T-helper 2 cell treated with Interferon-gamma antibody and Interleukin-4, amounts not matched to agents 5 μg/mL and 100 μg/mL, for 36 hours (primary cell): ENCODE measurements around the gene CLEC10A.
"Not testable (repeated sequence)": the region's sequence is repeated elsewhere in the genome, so short reads cannot be mapped to it uniquely, and the experiment has no call there.

Experiments used
- DNase-seq: peaks from one replicate; pipeline ENCODE4 v3.0.0; 2021; ENCODE audit warnings: low spot score
- H3K27ac Mint-ChIP-seq: one replicate; pipeline ENCODE4 v1.8.0; 2021; ENCODE audit warnings: mild to moderate bottlenecking, mixed read lengths
- H3K27me3 Mint-ChIP-seq: one replicate; pipeline ENCODE4 v1.8.0; 2021; ENCODE audit warnings: low read depth, mixed read lengths
- H3K36me3 Mint-ChIP-seq: one replicate; pipeline ENCODE4 v1.8.0; 2021; ENCODE audit warnings: low read depth, mixed read lengths
- H3K4me1 Mint-ChIP-seq: one replicate; pipeline ENCODE4 v1.8.0; 2021; ENCODE audit warnings: low read depth, mixed read lengths
- H3K4me3 Mint-ChIP-seq: one replicate; pipeline ENCODE4 v1.8.0; 2022; ENCODE audit warnings: mild to moderate bottlenecking, moderate library complexity, mixed read lengths
- H3K9me3 Mint-ChIP-seq: one replicate; pipeline ENCODE4 v1.8.0; 2021; ENCODE audit warnings: mixed read lengths

Gene CLEC10A

GRCh38 chr17:7072406-7072805 is 7.6 kb downstream of the CLEC10A start:
- peaks cover 10% of the 10 kb centered on the region for H3K9me3 Mint-ChIP-seq
- no peak overlapping the region for H3K27ac Mint-ChIP-seq
- H3K4me3 Mint-ChIP-seq: no peak overlapping the region
- DNase-seq: no peak
- H3K27me3 Mint-ChIP-seq: peaks cover 4% of the 10 kb centered on the region
- H3K36me3 Mint-ChIP-seq: no peaks in the 10 kb centered on the region
- H3K4me1 Mint-ChIP-seq: no peaks in the 10 kb centered on the region

GRCh38 chr17:7070712-7071111 is 9.3 kb downstream of the CLEC10A start:
- H3K27me3 Mint-ChIP-seq: peaks cover 4% of the 10 kb centered on the region
- peaks cover 10% of the 10 kb centered on the region for H3K9me3 Mint-ChIP-seq
- no peaks in the 10 kb centered on the region for H3K36me3 Mint-ChIP-seq
- H3K4me3 Mint-ChIP-seq: no peak overlapping the region
- H3K4me1 Mint-ChIP-seq: no peaks in the 10 kb centered on the region
- DNase-seq: no peak
- H3K27ac Mint-ChIP-seq: no peak overlapping the region

GRCh38 chr17:7068268-7068667 is 11.8 kb downstream of the CLEC10A start:
- Mint-ChIP-seq H3K4me1 (no peaks in the 10 kb centered on the region), H3K27me3 (peaks cover 7% of the 10 kb centered on the region), H3K4me3 (no peak overlapping the region), H3K9me3 (peaks cover 10% of the 10 kb centered on the region), H3K27ac (no peak overlapping the region), H3K36me3 (no peaks in the 10 kb centered on the region)
- no peak for DNase-seq

DNA sequence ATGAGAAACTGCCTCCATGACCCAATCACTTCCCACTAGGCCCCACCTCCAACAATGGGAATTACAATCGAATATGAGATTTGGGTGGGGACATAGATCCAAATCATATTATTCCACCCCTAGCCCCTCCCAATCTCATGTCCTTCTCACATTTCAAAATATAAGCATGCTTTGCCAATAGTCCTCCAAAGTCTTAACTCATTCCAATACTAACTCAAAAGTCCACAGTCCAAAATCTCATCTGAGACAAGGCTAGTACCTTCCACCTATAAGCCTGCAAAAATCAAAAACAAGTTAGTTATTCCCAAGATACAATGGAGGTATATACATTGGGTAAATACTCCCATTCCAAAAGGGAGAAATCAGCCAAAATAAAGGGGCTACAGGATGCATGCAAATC is 12.9 kb downstream of the CLEC10A start:
- no peaks in the 10 kb centered on the region for H3K36me3 Mint-ChIP-seq
- no peak overlapping the region for H3K4me3 Mint-ChIP-seq
- H3K27me3 Mint-ChIP-seq: peaks cover 7% of the 10 kb centered on the region
- no peaks in the 10 kb centered on the region for H3K4me1 Mint-ChIP-seq
- no peak for DNase-seq
- H3K9me3 Mint-ChIP-seq: peaks cover 10% of the 10 kb centered on the region
- H3K27ac Mint-ChIP-seq: no peak overlapping the region

GRCh38 chr17:7064261-7064660 is 15.8 kb downstream of the CLEC10A start:
- no peak overlapping the region for H3K27ac Mint-ChIP-seq
- no peak for DNase-seq
- no peak overlapping the region for H3K4me3 Mint-ChIP-seq
- H3K9me3 Mint-ChIP-seq: peaks cover 10% of the 10 kb centered on the region
- peaks cover 2% of the 10 kb centered on the region for H3K4me1 Mint-ChIP-seq
- peaks cover 3% of the 10 kb centered on the region for H3K27me3 Mint-ChIP-seq
- H3K36me3 Mint-ChIP-seq: no peaks in the 10 kb centered on the region

DNA sequence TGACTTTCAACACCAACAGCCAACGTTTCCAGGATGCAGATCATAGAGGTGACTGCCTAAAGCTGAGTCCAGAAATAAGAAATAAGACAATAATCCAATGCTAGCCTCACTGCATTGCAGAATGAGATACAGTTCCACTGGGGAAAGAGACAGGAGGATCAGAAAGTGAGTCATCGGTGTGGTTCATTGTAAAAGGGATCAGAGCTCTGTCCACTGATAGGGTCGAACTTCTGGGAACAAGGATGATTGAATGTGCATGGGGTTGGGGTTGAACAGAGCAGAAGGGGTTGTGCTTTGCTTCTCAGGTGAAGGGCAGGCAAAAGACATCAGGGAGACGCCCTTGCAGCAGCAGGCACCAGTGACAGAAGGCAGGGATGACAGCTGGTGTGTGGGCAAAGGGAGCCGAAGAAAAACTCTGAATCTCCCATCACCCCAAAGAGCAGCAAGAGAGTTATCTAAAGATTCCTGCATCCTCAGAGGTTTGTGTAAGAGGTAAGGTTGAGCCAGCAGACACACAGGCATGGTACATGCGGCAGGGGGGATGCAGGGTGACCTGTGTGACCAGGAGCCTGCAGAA is 16.4 kb downstream of the CLEC10A start:
- Mint-ChIP-seq H3K36me3 (no peaks in the 10 kb centered on the region), H3K27ac (no peak overlapping the region), H3K9me3 (peaks cover 5% of the 10 kb centered on the region), H3K4me1 (peaks cover 2% of the 10 kb centered on the region), H3K27me3 (peaks cover 3% of the 10 kb centered on the region), H3K4me3 (no peak overlapping the region)
- DNase-seq: no peak

DNA sequence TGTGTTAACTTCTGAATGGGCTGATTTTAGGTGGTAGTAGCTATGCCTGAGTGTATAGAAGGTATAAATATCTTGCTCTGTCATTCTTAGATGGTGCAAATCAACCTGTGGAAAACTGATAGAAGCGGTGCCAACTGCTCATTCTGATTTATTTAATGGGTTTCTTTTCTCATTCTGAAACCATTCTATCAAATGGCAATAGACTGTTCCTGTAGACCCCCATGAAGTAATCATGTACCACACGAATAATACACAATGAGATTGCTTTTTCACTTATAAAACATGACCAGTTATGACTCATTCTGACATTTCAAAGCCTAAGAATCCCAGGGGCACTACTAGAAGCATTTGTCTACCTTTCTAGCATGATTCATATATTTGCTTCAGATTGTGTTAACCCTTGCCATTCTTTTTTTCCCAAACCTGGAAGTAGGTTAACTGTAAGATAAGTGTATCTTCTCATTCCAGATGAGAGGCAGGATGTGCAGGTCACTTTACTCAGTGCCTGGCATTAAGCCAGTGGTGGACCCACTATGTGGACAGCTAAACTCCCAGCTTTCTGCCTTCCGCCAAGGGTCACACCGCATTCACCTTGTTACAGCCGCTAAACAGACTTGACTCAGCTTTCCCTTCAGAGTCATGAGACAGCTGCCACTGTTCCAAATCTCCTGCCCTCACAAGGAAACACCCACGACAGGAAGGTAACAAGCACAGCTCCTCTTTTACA is 19.7 kb downstream of the CLEC10A start:
- H3K4me1 Mint-ChIP-seq: peaks cover 2% of the 10 kb centered on the region
- DNase-seq: peak; percentile 46
- H3K9me3 Mint-ChIP-seq: no peaks in the 10 kb centered on the region
- H3K4me3 Mint-ChIP-seq: no peak overlapping the region
- peaks cover 3% of the 10 kb centered on the region for H3K27me3 Mint-ChIP-seq
- H3K27ac Mint-ChIP-seq: no peak overlapping the region
- H3K36me3 Mint-ChIP-seq: no peaks in the 10 kb centered on the region

- no peak for DNase-seq
- Mint-ChIP-seq H3K27ac (no peak overlapping the region), H3K4me1 (peaks cover 2% of the 10 kb centered on the region), H3K27me3 (peaks cover 3% of the 10 kb centered on the region), H3K9me3 (no peaks in the 10 kb centered on the region), H3K36me3 (no peaks in the 10 kb centered on the region), H3K4me3 (no peak overlapping the region)
These were observed 21.1 kb downstream of the CLEC10A start for GRCh38 chr17:7058831-7059447.

DNA sequence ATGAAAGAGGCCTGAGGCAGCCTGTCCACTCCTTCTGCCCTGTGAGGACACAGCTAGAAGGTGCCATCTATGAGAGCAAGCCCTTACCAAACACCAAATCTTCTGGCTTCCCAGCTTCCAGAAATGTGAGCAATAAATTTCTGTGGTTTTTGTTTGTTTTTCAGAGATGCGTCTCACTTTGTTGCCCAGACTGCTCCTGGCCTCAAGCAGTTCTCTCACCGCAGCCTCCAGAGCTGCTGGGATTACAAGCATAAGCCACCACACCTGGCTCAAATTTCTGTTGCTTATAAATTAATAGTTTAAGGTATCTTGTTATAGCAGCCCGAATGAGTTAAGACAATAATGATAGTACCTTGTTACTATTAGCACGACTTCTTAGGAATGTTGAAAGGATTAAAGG is 23.7 kb downstream of the CLEC10A start:
- Mint-ChIP-seq H3K9me3 (no peaks in the 10 kb centered on the region), H3K4me1 (peaks cover 3% of the 10 kb centered on the region), H3K36me3 (no peaks in the 10 kb centered on the region), H3K27me3 (no peaks in the 10 kb centered on the region), H3K4me3 (no peak overlapping the region), H3K27ac (no peak overlapping the region)
- DNase-seq: no peak

DNA sequence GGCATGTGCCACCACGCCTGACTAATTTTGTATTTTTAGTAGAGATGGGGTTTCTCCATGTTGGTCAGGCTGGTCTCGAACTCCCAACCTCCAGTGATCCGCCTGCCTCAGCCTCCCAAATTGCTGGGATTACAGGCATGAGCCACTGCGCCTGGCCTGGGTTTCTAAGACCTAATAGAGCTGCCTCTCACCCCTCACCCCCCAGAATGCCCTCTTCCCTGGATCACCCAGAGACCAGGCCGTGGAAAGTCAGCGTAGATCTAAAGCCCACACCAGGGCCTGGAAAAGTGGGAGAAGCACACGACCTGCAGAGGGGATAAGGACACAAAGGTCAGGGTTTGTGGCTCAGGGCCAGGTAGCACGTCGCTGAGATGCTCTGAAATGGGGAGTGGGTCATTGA is 29.5 kb downstream of the CLEC10A start:
- not testable (repeated sequence) for H3K27me3 Mint-ChIP-seq, DNase-seq, H3K9me3 Mint-ChIP-seq, H3K27ac Mint-ChIP-seq, H3K36me3 Mint-ChIP-seq, H3K4me3 Mint-ChIP-seq
- peaks cover 18% of the 10 kb centered on the region for H3K4me1 Mint-ChIP-seq

- DNase-seq: no peak
- H3K4me1 Mint-ChIP-seq: peaks cover 18% of the 10 kb centered on the region
- H3K36me3 Mint-ChIP-seq: no peaks in the 10 kb centered on the region
- H3K27me3 Mint-ChIP-seq: peaks cover 16% of the 10 kb centered on the region
- no peaks in the 10 kb centered on the region for H3K9me3 Mint-ChIP-seq
- H3K27ac Mint-ChIP-seq: no peak overlapping the region
- H3K4me3 Mint-ChIP-seq: no peak overlapping the region
These were observed 31.1 kb downstream of the CLEC10A start for GRCh38 chr17:7048968-7049367.

DNA sequence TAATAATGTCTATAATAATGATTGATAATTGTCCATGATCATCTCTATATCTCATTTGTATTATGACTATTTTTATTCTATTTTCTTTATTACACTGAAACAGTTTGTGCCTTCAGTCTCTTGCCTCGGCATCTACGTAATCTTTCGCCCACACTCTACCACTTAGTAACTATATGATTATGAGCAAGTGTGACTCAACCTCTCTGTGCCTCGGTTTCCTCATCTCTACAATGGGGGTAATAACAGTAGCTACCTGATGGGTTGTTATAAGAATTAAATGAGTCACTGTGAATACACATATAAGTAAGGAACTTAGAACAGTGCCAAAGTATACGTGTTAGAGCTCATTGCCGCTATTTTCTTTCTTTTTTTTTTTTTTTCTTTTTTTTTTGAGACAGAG is 32.5 kb downstream of the CLEC10A start:
- DNase-seq: no peak
- Mint-ChIP-seq H3K4me3 (peak overlapping the region; percentile 50), H3K27ac (no peak overlapping the region), H3K27me3 (peaks cover 22% of the 10 kb centered on the region), H3K9me3 (no peaks in the 10 kb centered on the region), H3K4me1 (peaks cover 20% of the 10 kb centered on the region), H3K36me3 (no peaks in the 10 kb centered on the region)

DNA sequence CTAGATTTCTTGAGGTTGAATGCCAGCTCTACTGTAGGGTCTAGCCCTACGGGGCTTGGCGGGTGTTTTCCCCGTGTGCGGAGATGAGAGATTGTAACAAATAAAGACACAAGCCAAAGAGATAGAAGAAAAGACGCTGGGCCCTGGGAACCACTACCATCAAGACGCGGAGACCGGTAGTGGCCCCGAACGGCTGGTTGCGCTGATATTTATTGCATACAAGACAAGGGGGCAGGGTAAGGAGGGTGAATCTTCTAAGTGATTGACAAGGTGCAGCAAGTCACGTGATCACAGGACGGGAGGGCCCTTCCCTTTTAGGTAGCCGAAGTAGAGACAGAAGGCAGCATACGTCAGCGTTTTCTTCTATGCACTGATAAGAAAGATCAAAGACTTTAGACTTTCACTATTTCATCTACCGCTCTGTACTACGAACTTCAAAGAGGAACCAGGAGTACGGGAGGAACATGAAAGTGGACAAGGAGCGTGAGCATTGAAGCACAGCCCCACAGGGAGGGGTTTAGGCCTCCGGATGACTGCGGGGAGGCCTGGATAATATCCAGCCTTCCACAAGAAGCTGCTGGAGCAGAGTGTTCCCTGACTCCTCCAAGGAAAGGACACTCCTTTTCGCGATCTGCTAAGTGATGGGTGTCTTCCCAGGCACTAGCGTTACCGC is 33.2 kb downstream of the CLEC10A start:
- Mint-ChIP-seq H3K4me3 (peak overlapping the region; percentile 74), H3K4me1 (peaks cover 19% of the 10 kb centered on the region), H3K27me3 (peaks cover 25% of the 10 kb centered on the region), H3K27ac (peak overlapping the region; percentile 65)
- DNase-seq: peak; percentile 78
- H3K36me3 Mint-ChIP-seq, H3K9me3 Mint-ChIP-seq: not testable (repeated sequence)

GRCh38 chr17:7046127-7046724 is 33.8 kb downstream of the CLEC10A start:
- Mint-ChIP-seq H3K4me3 (peak overlapping the region; percentile 74), H3K36me3 (no peaks in the 10 kb centered on the region), H3K9me3 (no peaks in the 10 kb centered on the region), H3K27ac (peak overlapping the region; percentile 65), H3K4me1 (peaks cover 18% of the 10 kb centered on the region), H3K27me3 (peaks cover 29% of the 10 kb centered on the region)
- DNase-seq: peak; percentile 38
